22Rv1 (cell line): ENCODE data around the gene FAM89A.

Experiments used
- H3K27ac ChIP-seq: fragments of 450-650 bp; 2 replicates; pipeline ENCODE4 v1.5.1; 2017
- ZFX ChIP-seq: fragments of 450-650 bp; IDR thresholded peaks from 2 replicates; pipeline ENCODE4 v1.6.1; 2017; ENCODE audit warnings: antibody characterized with exemption, borderline replicate concordance
- TF ChIP-seq, protein P1 (sequence below): fragments of 450-650 bp; IDR thresholded peaks from 2 replicates; pipeline ENCODE4 v1.5.1; 2017; ENCODE audit warnings: mild to moderate bottlenecking

The FAM89A gene

GRCh38 chr1:231001892-231002291, 38.2 kb downstream of the FAM89A start:
- TF ChIP-seq, protein P1, sequence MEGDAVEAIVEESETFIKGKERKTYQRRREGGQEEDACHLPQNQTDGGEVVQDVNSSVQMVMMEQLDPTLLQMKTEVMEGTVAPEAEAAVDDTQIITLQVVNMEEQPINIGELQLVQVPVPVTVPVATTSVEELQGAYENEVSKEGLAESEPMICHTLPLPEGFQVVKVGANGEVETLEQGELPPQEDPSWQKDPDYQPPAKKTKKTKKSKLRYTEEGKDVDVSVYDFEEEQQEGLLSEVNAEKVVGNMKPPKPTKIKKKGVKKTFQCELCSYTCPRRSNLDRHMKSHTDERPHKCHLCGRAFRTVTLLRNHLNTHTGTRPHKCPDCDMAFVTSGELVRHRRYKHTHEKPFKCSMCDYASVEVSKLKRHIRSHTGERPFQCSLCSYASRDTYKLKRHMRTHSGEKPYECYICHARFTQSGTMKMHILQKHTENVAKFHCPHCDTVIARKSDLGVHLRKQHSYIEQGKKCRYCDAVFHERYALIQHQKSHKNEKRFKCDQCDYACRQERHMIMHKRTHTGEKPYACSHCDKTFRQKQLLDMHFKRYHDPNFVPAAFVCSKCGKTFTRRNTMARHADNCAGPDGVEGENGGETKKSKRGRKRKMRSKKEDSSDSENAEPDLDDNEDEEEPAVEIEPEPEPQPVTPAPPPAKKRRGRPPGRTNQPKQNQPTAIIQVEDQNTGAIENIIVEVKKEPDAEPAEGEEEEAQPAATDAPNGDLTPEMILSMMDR = no peak
- TF ChIP-seq ZFX = no peak
- no peak overlapping the region for H3K27ac ChIP-seq

- TF ChIP-seq, protein P1 = no peak
- no peak for TF ChIP-seq ZFX
- no peak overlapping the region for H3K27ac ChIP-seq
These were observed 39.4 kb downstream of the FAM89A start for GRCh38 chr1:231000639-231001038.

DNA sequence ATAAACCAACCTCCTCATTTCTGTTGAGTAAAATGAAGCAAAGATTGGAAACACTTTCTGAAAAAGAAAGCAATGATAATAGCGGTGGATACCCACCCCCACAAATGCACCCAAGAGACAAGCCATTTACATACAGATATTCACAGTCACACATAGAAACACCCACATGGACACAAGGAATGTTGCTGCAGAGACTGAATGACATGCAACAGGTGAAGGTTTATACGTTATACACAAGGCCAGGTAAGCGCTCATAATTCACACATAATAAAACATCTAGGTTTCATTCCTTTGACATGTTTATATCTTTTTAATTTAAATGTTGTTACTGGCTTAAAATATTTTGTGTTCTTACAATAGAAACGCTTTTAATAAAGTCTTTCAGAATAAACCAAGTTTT, 39.9 kb downstream of the FAM89A start:
- no peak for TF ChIP-seq ZFX
- TF ChIP-seq, protein P1 = no peak
- H3K27ac ChIP-seq = no peak overlapping the region

DNA sequence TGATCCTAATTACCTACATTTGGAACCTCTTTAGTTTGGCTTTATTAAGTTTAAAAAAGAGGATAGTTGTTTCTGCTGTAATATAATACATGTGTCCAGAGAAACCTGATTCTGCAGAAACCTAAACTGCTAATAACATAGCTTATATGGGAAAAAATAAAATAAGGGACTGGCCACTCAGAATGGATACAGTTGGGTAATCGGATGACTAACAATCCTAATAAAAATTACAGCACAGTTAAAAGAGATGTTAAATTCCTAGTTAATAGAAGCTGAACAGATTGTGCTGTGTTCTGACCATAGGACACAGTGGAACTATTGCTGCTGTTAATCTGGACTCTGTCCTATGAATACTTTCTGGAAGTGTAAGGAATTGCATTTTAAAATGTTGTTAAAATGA, 45.2 kb downstream of the FAM89A start:
- TF ChIP-seq ZFX = no peak
- TF ChIP-seq, protein P1 = no peak

DNA sequence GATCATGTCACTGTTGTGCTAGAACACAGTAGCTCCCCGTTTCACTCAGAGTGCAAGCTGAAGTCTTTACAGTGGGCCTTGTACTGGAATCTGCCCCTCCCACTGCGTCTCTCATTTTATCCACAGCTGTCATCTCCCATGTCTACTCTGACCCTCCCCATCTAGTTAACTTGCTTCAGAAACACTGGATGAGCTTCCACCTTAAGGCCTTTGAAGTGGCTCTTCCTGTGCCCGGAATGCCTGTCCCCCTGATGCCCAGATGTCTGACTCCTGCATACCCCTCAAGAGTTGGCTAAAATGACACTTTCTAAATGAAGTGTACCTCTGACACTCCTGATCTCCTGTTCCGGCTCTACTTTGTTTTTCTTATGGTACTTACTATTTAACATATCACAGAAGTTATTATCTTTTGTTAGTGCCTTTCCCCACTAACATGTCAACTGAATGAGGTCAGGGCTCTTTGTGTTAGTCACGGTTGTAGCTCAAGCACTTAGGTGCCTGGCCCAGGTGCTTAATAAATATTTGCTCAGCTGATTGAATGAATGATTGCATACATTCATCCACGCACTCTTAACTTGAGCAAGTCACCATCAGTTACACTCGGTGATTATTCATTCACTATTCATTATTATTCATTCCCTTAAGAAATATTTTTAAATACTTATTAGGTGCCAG, 47.8 kb downstream of the FAM89A start:
- no peak overlapping the region for H3K27ac ChIP-seq
- no peak for TF ChIP-seq ZFX
- TF ChIP-seq, protein P1 = no peak

More for the DNA sequence above, 45.2 kb downstream of the FAM89A start:
- no peak overlapping the region for H3K27ac ChIP-seq

- H3K27ac ChIP-seq = no peak overlapping the region
- TF ChIP-seq ZFX = no peak
- TF ChIP-seq, protein P1 = no peak
These were observed 52.6 kb downstream of the FAM89A start for GRCh38 chr1:230987448-230987847.

DNA sequence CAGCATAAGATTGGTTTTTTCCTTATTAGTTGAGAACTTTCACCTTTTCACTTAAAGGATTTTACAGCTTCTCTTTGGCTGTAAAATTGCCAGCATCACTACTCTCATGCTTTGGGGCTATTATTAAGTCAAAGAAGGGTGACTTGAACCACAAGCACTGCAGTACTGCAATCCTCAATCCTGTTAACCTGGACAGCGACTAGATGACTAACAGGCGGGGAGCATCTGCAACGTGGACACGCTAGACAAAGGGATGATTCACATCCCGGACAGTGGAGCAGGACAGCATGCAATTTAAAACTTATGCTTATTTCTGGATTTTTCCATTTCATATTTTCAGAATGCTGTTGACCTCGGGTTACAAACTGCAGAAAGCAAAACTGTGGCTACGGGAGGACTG, 53.1 kb downstream of the FAM89A start:
- TF ChIP-seq ZFX = no peak
- TF ChIP-seq, protein P1 = no peak
- no peak overlapping the region for H3K27ac ChIP-seq
